K562 (cell line): ENCODE data around the gene PARD3. TPM values are rescaled to one million over a fixed set of nuclear protein-coding genes. Genes with fewer than 3 reads are reported as not detected.

Experiments
- ATAC-seq: fragments of 200-7000 bp; cut with Tn5 transposase; 3 replicates; pipeline ENCODE4 v1.9.1; 2020; ENCODE audit warnings: moderate library complexity
- BruUV-seq: library from RNA; stranded (reverse); fragments of 400-500 nt; replicated peaks from 2 replicates; lab custom pipeline; 2021; lab: Mats Ljungman, UMichigan
- CTCF ChIA-PET: fragments of 300-600 bp; formaldehyde crosslinking; extraction: SDS; loops from one replicate; lab custom pipeline; 2021; ENCODE audit warnings: low intra/inter-chr PET ratio; lab: Yijun Ruan, JAX
- POLR2A ChIA-PET: fragments of 300-600, 350-650 bp; sonication (Branson Sonifier 250); formaldehyde crosslinking; extraction: SDS; loops from one replicate; lab custom pipeline; 2021; ENCODE audit warnings: antibody characterized with exemption, inconsistent platforms; lab: Yijun Ruan, JAX
- DNase-seq, 4 experiments: peaks; one replicate each; pipeline versions ENCODE4 v3.0.0 to v3.0.0-alpha.2; 2011 to 2018; ENCODE audit warnings: low spot score in 3 of 4, mixed read lengths in 3 of 4; ENCODE audit errors: extremely low read depth in 1 of 4
- FAIRE-seq: peaks from 2 replicates; lab custom pipeline; 2011; peaks lifted over from hg19 to GRCh38; lab: Jason Lieb, UNC
- H2AFZ ChIP-seq: 2 replicates; pipeline ENCODE4 v1.6.0; 2011; ENCODE audit warnings: low read depth, low read length, control low read depth, inconsistent platforms
- H3K27ac ChIP-seq: fragments of 200-600 bp; 3 replicates; pipeline ENCODE4 v1.8.0; 2011; ENCODE audit warnings: low read depth, mild to moderate bottlenecking, control low read depth, inconsistent platforms, low read length, moderate library complexity, mixed read lengths; ENCODE audit errors: extremely low read depth
- H3K27me3 ChIP-seq, 2 experiments: fragments of 300-600 bp in 1 of 2; 2 replicates in 1 of 2; 3 replicates in 1 of 2; pipeline versions ENCODE4 v1.6.0 to v1.8.0; 2011; ENCODE audit warnings: inconsistent platforms in 2 of 2, low read length in 2 of 2, mild to moderate bottlenecking in 1 of 2, mixed read lengths in 1 of 2, moderate library complexity in 1 of 2; ENCODE audit not compliant: control insufficient read depth in 2 of 2, insufficient read depth in 2 of 2
- H3K36me3 ChIP-seq: fragments of 300-600 bp; 3 replicates; pipeline ENCODE4 v1.8.0; 2011; ENCODE audit warnings: mild to moderate bottlenecking, low read length, inconsistent platforms; ENCODE audit not compliant: control insufficient read depth, insufficient read depth
- H3K4me1 ChIP-seq, 2 experiments: fragments of 200-600 bp in 1 of 2; replicated peaks in 1 of 2; 2 replicates in 1 of 2; 3 replicates in 1 of 2; pipeline versions ENCODE4 v1.5.1 to v1.8.0; 2011; ENCODE audit warnings: inconsistent platforms in 2 of 2, low read length in 2 of 2, mild to moderate bottlenecking in 1 of 2, mixed read lengths in 1 of 2, moderate library complexity in 1 of 2; ENCODE audit not compliant: control insufficient read depth in 2 of 2, insufficient read depth in 2 of 2
- H3K4me2 ChIP-seq: 2 replicates; pipeline ENCODE4 v1.6.1; 2011; ENCODE audit warnings: low read length, control low read depth, inconsistent platforms, mixed read lengths; ENCODE audit not compliant: insufficient read depth
- H3K4me3 ChIP-seq: fragments of 200-600 bp; sonication (generic), shearing (Covaris generic); 2 replicates; pipeline ENCODE4 v1.5.1; 2016; ENCODE audit warnings: control low read depth, inconsistent platforms
- H3K79me2 ChIP-seq: fragments of 200-600 bp; 3 replicates; pipeline ENCODE4 v1.8.0; 2011; ENCODE audit warnings: low read length, inconsistent platforms; ENCODE audit not compliant: control insufficient read depth, insufficient read depth
- H3K9ac ChIP-seq, 2 experiments: 2 replicates each; pipeline versions ENCODE4 v1.6.0 to v1.6.1; 2011; ENCODE audit warnings: low read depth in 2 of 2, low read length in 2 of 2, control low read depth in 1 of 2, inconsistent platforms in 1 of 2, mild to moderate bottlenecking in 1 of 2, mixed read lengths in 1 of 2; ENCODE audit not compliant: insufficient read depth in 1 of 2
- H3K9me1 ChIP-seq: one replicate; pipeline ENCODE4 v1.6.0; 2011; ENCODE audit warnings: inconsistent platforms, mild to moderate bottlenecking, low read length, moderate library complexity; ENCODE audit not compliant: control insufficient read depth, insufficient read depth
- H3K9me3 ChIP-seq: replicated peaks from 2 replicates; pipeline ENCODE4 v1.5.1; 2011; ENCODE audit warnings: low read depth, low read length, inconsistent platforms; ENCODE audit not compliant: control insufficient read depth, insufficient read depth
- H4K20me1 ChIP-seq: replicated peaks from 2 replicates; pipeline ENCODE4 v1.6.1; 2011; ENCODE audit warnings: low read length, inconsistent platforms, mixed read lengths; ENCODE audit not compliant: control insufficient read depth, insufficient read depth
- ATF6 ChIP-seq: sonication (generic); formaldehyde crosslinking; IDR thresholded peaks from 2 replicates; pipeline ENCODE4 v1.4.0; 2020; ENCODE audit warnings: mild to moderate bottlenecking, missing genetic modification reagents
- CREB3L1 ChIP-seq: fragments of 450-650 bp; IDR thresholded peaks from 2 replicates; pipeline ENCODE4 v1.6.1; 2014; ENCODE audit warnings: low read depth, mild to moderate bottlenecking, moderate library complexity, borderline replicate concordance
- KLF16 ChIP-seq: IDR thresholded peaks from 2 replicates; pipeline ENCODE4 v1.6.1; 2016; ENCODE audit warnings: antibody characterized with exemption
- NCOA2 ChIP-seq, 2 experiments: fragments of 450-650 bp; IDR thresholded peaks; 2 replicates each; pipeline ENCODE4 v1.6.1; 2018; ENCODE audit warnings: mild to moderate bottlenecking in 2 of 2, moderate library complexity in 1 of 2; ENCODE audit not compliant: partially characterized antibody in 2 of 2
- PCBP1 ChIP-seq: fragments of 200-400 bp; formaldehyde crosslinking; IDR thresholded peaks from 2 replicates; pipeline ENCODE4 v1.6.1; 2018; ENCODE audit warnings: mild to moderate bottlenecking, low read depth, low read length; ENCODE audit not compliant: poor library complexity, severe bottlenecking
- PHTF2 ChIP-seq: fragments of 250-450 bp; sonication (Bioruptor Pico); IDR thresholded peaks from 2 replicates; pipeline ENCODE4 v1.5.0; 2021; ENCODE audit warnings: mild to moderate bottlenecking
- PTTG1 ChIP-seq: fragments of 450-650 bp; IDR thresholded peaks from 2 replicates; pipeline ENCODE4 v1.6.1; 2016; ENCODE audit warnings: low read depth, mild to moderate bottlenecking, missing genetic modification characterization, missing compliant biosample characterization
- SLC30A9 ChIP-seq: fragments of 250-450 bp; sonication (Bioruptor Pico); IDR thresholded peaks from 2 replicates; pipeline ENCODE4 v1.8.0; 2022; ENCODE audit warnings: mild to moderate bottlenecking, moderate library complexity
- SMARCC2 ChIP-seq: fragments of 450-650 bp; IDR thresholded peaks from 2 replicates; pipeline ENCODE4 v1.6.1; 2017; ENCODE audit warnings: antibody characterized with exemption, moderate library complexity, mild to moderate bottlenecking, low read depth
- SP2 ChIP-seq: IDR thresholded peaks from 2 replicates; pipeline ENCODE4 v1.6.1; 2011; ENCODE audit warnings: mild to moderate bottlenecking, low read depth, low read length, moderate library complexity; ENCODE audit not compliant: poor library complexity, severe bottlenecking; ENCODE audit errors: extremely low read depth
- TEAD2 ChIP-seq: fragments of 450-650 bp; IDR thresholded peaks from 2 replicates; pipeline ENCODE4 v1.6.1; 2016; ENCODE audit warnings: missing genetic modification characterization, control low read depth, missing compliant biosample characterization
- USF1 ChIP-seq: sonication (generic); formaldehyde crosslinking; IDR thresholded peaks from 2 replicates; pipeline ENCODE4 v1.9.0; 2022; ENCODE audit warnings: mild to moderate bottlenecking, missing genetic modification reagents
- ZFP30 ChIP-seq: fragments of 250-450 bp; sonication (Bioruptor Pico); IDR thresholded peaks from 2 replicates; pipeline ENCODE4 v1.8.0; 2022; ENCODE audit warnings: moderate library complexity, mild to moderate bottlenecking, inconsistent platforms, borderline replicate concordance
- ZNF140 ChIP-seq: fragments of 250-450 bp; sonication (Bioruptor Pico); IDR thresholded peaks from 2 replicates; pipeline ENCODE4 v1.8.0; 2021; ENCODE audit warnings: moderate library complexity, mild to moderate bottlenecking, inconsistent platforms
- ZNF764 ChIP-seq: fragments of 250-450 bp; sonication (Bioruptor Pico); IDR thresholded peaks from 2 replicates; pipeline ENCODE4 v1.4.0; 2020; ENCODE audit warnings: low read depth, mild to moderate bottlenecking, moderate library complexity
- WGBS: fragments of 100-300 bp; shearing (Covaris generic); methylation state at CpG from one replicate; pipeline ENCODE4 v1.1.6; 2016; ENCODE audit warnings: low coverage, mixed read lengths; ENCODE audit not compliant: insufficient coverage; ENCODE audit errors: missing lambda C conversion rate; 5-methylcytosine and 5-hydroxymethylcytosine counted together
- in situ Hi-C: fragments of 300-500 bp; cut with MboI; formaldehyde crosslinking; loops from 4 replicates; pipeline ENCODE4 v1.15.0; 2018; ENCODE audit warnings: inconsistent platforms, mixed read lengths
- intact Hi-C: fragments of 100-400 bp; cut with micrococcal nuclease; formaldehyde crosslinking; loops from 2 replicates; pipeline ENCODE4 v1.14.2; 2022
- polyA plus RNA-seq, 8 experiments: library from polyadenylated mRNA; depleted of rRNA in 4 of 8; stranded (reverse) in 5 of 8; unstranded in 3 of 8; fragments of >200 nt; fragmentation: Nextera tagmentation in 2 of 8; fragmentation: Illumina TruSeq in 1 of 8; extraction: Ambion mirVana in 2 of 8; extraction: Trizol in 1 of 8; gene quantifications; 2 replicates each; pipeline versions ENCODE4 v1.2.1 to v1.2.3, GENCODE V29; 2011 to 2014; ENCODE audit warnings: inconsistent platforms in 1 of 8, missing spikeins in 1 of 8
- total RNA-seq, 7 experiments: library from RNA; depleted of rRNA in 6 of 7; stranded (reverse); fragments of >200 nt in 6 of 7; fragmentation: Illumina TruSeq in 2 of 7; extraction: Trizol in 2 of 7; gene quantifications; 2 replicates each; pipeline versions ENCODE4 v1.2.1 to v1.2.3, GENCODE V29; 2011 to 2021; ENCODE audit warnings: low replicate concordance in 1 of 7

Gene PARD3
- total and polyA plus RNA-seq, 9 of the 15 experiments (the other 6 are each of a cell fraction or from before 2014, with no cell fraction given): 2.7 to 11.7 (median 7.7) TPM

- Histone ChIP-seq H3K4me3 (no peak overlapping the region), H3K9me3 (no peaks in the 10 kb centered on the region), H4K20me1 (0 out of 2 replicates have a peak, but pooled peaks cover under 1% of the 10 kb centered on the region), H3K27me3 (no peaks in the 10 kb centered on the region), H2AFZ (no peak overlapping the region), H3K36me3 (no peaks in the 10 kb centered on the region), H3K9ac (no peak overlapping the region), H3K4me2 (no peak overlapping the region), H3K27ac (no peak overlapping the region), H3K79me2 (no peaks in the 10 kb centered on the region), H3K9me1 (no peaks in the 10 kb centered on the region), H3K4me1 (peaks cover 0 to 3% of the 10 kb centered on the region in 2 experiments; a peak in 3 of 5 replicates)
- CTCF ChIA-PET: no interaction called here
- FAIRE-seq: no peak
- POLR2A ChIA-PET: interaction anchor here (0.6 to 0.8 kb wide), 3 partner anchors 10 to 1567 kb away, joined by 3 to 4 read pairs (median 3); no protein-coding TSS in a partner anchor
- no peak for TF ChIP-seq ATF6 (CRISPR knock-in tag)
- no peak for TF ChIP-seq PTTG1
- TF ChIP-seq KLF16: no peak
- TF ChIP-seq NCOA2 (IDR thresholded peaks at IDR 0.05; ENCODE audit: partially characterized antibody in 2 of 2): no peak
- TF ChIP-seq ZNF764 (CRISPR knock-in tag): no peak
- TF ChIP-seq SP2: no peak
- TF ChIP-seq CREB3L1: no peak
- no peak for TF ChIP-seq SLC30A9 (CRISPR knock-in tag)
- no peak for TF ChIP-seq ZFP30 (CRISPR knock-in tag)
- TF ChIP-seq TEAD2 (tag): no peak
- TF ChIP-seq USF1 (CRISPR knock-in tag): no peak
- no peak for TF ChIP-seq SMARCC2
- no peak for TF ChIP-seq PHTF2 (CRISPR knock-in tag)
- TF ChIP-seq PCBP1: no peak
- no peak for TF ChIP-seq ZNF140 (CRISPR knock-in tag)
- DNase-seq: no peak
- intact Hi-C loops: no loop called here
- no peak for ATAC-seq
- WGBS: 33% methylated on average over 6 of the region's 6 CpGs
- no TSS peak for BruUV-seq
- in situ Hi-C loops: no loop called here
Measured at GRCh38 chr10:34759837-34760215, 55.3 kb downstream of the PARD3 start.
